ENCODE measurements around the gene APLP2.

Gene APLP2

GRCh38 chr11:130052567-130052966 lies 17.1 kb upstream of the APLP2 start:
- H3K4me3 ChIP-seq (ENCODE audit: low read depth, low read length), result no peak overlapping the region
- TF ChIP-seq, protein P1, sequence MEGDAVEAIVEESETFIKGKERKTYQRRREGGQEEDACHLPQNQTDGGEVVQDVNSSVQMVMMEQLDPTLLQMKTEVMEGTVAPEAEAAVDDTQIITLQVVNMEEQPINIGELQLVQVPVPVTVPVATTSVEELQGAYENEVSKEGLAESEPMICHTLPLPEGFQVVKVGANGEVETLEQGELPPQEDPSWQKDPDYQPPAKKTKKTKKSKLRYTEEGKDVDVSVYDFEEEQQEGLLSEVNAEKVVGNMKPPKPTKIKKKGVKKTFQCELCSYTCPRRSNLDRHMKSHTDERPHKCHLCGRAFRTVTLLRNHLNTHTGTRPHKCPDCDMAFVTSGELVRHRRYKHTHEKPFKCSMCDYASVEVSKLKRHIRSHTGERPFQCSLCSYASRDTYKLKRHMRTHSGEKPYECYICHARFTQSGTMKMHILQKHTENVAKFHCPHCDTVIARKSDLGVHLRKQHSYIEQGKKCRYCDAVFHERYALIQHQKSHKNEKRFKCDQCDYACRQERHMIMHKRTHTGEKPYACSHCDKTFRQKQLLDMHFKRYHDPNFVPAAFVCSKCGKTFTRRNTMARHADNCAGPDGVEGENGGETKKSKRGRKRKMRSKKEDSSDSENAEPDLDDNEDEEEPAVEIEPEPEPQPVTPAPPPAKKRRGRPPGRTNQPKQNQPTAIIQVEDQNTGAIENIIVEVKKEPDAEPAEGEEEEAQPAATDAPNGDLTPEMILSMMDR (IDR thresholded peaks at IDR 0.05; ENCODE audit: low read depth, low read length, missing control alignments), result no peak
- no peak for DNase-seq (ENCODE audit: low read depth)

- TF ChIP-seq, protein P1 (IDR thresholded peaks at IDR 0.05; ENCODE audit: low read depth, low read length, missing control alignments), result no peak
- DNase-seq (ENCODE audit: low read depth), result no peak
- no peak overlapping the region for H3K4me3 ChIP-seq (ENCODE audit: low read depth, low read length)
These were observed 14.7 kb upstream of the APLP2 start for GRCh38 chr11:130054966-130055365.

DNA sequence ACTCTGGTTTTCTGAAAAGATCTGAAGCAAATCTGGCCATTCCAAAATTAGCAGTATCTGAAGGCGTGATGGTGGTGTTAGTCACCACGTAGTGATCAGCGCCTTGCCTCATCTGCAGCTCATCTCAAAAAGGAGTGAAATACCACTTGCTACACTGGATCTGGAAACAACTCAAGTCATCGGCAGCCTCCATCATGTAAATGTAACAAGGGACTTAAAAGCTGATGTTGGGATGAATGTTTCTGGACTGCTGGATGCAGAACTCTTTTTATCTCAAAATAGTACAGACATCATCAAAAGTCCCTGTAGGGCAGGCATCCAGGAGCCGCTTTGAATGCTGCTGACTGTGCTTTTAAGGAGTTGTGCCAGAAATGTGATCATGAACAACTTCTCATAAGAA lies 14.1 kb upstream of the APLP2 start:
- TF ChIP-seq, protein P1 (IDR thresholded peaks at IDR 0.05; ENCODE audit: low read depth, low read length, missing control alignments), result no peak
- no peak overlapping the region for H3K4me3 ChIP-seq (ENCODE audit: low read depth, low read length)
- no peak for DNase-seq (ENCODE audit: low read depth)

DNA sequence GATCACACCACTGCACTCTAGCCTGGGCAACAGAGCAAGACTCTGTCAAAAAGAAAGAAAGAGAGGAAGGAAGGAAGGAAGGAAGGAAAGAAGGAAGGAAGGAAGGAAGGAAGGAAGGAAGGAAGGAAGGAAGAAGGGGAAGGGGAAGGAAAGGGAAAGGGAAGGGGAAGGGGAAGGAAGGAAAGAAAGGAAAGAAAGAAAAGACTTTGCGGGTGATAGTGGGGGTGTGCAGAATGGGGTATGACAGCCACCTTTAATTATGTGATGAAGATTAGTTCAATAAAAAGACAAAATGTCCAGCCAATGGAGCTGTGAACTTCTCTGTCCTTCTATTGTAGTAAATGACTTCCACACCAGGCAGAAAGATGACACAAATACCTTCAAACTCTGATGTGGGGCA lies 8.7 kb upstream of the APLP2 start:
- no peak for DNase-seq (ENCODE audit: low read depth)
- H3K4me3 ChIP-seq (ENCODE audit: low read depth, low read length), result no peak overlapping the region
- TF ChIP-seq, protein P1 (IDR thresholded peaks at IDR 0.05; ENCODE audit: low read depth, low read length, missing control alignments), result no peak

DNA sequence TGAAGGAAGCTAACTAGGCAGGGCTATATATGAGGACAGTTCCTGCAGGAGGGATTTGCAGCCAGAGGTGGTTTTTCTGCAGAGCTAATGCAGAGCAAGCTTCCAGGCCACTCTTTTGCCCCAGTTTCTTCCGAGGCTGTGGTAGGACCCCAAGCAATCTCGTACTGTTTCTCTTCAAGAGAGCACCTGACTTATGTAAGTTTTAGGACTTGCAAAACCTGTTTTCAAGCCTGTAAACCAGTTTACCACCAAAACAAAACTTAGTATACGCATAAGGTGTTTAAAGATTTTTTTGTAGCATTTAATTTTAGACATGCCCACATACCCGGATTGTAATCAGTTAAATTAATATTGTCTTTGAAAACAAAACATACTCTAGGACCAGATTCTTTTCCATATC lies 7.7 kb upstream of the APLP2 start:
- TF ChIP-seq, protein P1 (IDR thresholded peaks at IDR 0.05; ENCODE audit: low read depth, low read length, missing control alignments), result no peak

GRCh38 chr11:130063451-130063850 lies 6.2 kb upstream of the APLP2 start:
- TF ChIP-seq, protein P1 (IDR thresholded peaks at IDR 0.05; ENCODE audit: low read depth, low read length, missing control alignments), result no peak
- H3K4me3 ChIP-seq (ENCODE audit: low read depth, low read length), result no peak overlapping the region
- no peak for DNase-seq (ENCODE audit: low read depth)

More for the DNA sequence above, 7.7 kb upstream of the APLP2 start:
- no peak overlapping the region for H3K4me3 ChIP-seq (ENCODE audit: low read depth, low read length)
- no peak for DNase-seq (ENCODE audit: low read depth)

- DNase-seq (ENCODE audit: low read depth), result no peak
- H3K4me3 ChIP-seq (ENCODE audit: low read depth, low read length), result no peak overlapping the region
- TF ChIP-seq, protein P1 (IDR thresholded peaks at IDR 0.05; ENCODE audit: low read depth, low read length, missing control alignments), result no peak
These were observed 5.1 kb upstream of the APLP2 start for GRCh38 chr11:130064596-130064995.

Data from GM12864 (cell line).